Kasumi-1 (cell line): ENCODE results near the gene CFTR.

Experiments used
- DNase-seq, 2 experiments: peaks; one replicate each; lab custom pipeline; 2025; lab: John Stamatoyannopoulos, UW

CFTR gene

DNA sequence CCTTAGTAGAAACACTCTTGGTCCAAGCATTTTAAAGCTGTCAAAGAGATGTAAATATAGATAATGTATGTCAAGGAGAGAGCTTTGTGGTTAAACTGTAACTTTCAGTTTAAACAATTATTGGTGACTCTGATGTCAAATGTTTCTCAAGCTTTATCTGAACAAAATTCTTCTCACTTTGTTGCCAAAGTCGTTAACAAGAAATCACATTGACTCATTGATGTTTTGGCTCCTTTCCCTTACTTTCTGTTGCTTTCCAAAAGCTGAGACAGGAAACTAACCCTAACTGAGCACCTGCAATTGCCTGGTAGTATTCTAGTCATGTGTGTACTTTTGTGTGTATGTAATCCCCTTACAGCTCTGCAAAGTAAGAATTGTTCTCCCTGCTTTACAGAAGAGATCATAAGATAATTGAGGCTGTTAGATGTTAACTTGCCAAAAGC lies 108.5 kb downstream of the CFTR start:
- no peak for DNase-seq

DNA sequence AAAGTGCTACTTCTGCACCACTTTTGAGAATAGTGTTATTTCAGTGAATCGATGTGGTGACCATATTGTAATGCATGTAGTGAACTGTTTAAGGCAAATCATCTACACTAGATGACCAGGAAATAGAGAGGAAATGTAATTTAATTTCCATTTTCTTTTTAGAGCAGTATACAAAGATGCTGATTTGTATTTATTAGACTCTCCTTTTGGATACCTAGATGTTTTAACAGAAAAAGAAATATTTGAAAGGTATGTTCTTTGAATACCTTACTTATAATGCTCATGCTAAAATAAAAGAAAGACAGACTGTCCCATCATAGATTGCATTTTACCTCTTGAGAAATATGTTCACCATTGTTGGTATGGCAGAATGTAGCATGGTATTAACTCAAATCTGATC lies 110.4 kb downstream of the CFTR start:
- no peak for DNase-seq

DNA sequence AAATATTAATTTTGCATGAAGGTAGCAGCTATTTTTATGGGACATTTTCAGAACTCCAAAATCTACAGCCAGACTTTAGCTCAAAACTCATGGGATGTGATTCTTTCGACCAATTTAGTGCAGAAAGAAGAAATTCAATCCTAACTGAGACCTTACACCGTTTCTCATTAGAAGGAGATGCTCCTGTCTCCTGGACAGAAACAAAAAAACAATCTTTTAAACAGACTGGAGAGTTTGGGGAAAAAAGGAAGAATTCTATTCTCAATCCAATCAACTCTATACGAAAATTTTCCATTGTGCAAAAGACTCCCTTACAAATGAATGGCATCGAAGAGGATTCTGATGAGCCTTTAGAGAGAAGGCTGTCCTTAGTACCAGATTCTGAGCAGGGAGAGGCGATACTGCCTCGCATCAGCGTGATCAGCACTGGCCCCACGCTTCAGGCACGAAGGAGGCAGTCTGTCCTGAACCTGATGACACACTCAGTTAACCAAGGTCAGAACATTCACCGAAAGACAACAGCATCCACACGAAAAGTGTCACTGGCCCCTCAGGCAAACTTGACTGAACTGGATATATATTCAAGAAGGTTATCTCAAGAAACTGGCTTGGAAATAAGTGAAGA lies 112.3 kb downstream of the CFTR start:
- no peak for DNase-seq

DNA sequence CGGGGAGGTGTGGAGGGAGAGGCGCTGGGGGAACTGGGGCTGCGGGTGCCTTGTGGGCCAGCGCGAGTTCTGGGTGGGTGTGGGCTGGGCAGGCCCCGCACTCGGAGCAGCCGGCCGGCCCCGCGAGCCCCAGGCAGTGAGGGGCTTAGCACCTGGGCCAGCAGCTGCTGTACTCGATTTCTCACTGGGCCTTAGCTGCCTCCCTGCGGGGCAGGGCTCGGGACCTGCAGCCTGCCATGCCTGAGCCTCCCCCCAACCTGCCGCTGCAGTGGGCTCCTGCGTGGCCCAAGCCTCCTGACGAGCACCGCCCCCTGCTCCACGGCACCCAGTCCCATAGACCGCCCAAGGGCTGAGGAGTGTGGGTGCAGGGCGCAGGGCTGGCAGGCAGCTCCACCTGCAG lies 116.3 kb downstream of the CFTR start:
- no peak for DNase-seq

DNA sequence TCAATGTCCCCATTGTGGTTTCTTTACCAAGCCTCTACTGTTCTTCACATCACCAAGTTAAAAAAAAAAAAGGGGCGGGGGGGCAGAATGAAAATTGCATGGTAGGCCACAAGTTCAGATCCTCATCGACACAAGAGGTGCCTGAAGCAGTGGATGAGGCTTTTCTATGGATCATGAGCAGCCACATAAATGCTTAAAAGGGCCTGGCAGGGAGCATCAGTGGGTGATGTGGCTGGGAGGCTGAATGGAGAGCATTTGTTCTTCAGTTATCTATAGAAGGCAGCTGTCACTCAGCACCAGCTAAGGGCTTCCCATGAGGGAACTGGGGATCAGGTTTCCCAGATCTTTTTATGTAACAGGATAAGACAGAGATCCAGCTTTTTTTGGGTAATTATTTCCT lies 117.9 kb downstream of the CFTR start:
- no peak for DNase-seq

DNA sequence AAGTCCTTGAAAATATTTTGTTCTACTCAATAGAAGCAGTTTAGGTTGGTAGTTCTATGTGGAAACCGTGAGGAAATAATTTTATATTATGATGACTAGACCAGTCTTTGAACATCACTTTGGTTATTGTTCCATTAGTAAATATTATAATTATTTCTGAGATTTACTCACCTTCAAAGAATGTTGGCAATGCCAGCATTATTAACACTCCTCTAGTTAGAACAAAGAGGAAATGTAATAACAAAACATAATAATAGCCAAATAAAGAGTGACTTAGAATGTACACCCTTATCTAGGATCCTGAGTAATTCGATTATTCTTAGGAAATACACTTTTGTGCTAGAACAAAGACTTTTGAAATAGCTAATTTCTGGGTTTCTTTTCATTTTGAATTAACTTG lies 121.1 kb downstream of the CFTR start:
- no peak for DNase-seq

DNA sequence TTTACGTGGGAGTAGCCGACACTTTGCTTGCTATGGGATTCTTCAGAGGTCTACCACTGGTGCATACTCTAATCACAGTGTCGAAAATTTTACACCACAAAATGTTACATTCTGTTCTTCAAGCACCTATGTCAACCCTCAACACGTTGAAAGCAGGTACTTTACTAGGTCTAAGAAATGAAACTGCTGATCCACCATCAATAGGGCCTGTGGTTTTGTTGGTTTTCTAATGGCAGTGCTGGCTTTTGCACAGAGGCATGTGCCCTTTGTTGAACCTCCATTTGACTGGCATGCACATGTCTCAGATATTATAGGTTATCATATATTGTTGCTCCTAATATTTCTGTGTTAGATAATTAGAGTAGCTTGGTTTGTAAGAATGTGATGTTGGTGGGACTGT lies 123.8 kb downstream of the CFTR start:
- no peak for DNase-seq

DNA sequence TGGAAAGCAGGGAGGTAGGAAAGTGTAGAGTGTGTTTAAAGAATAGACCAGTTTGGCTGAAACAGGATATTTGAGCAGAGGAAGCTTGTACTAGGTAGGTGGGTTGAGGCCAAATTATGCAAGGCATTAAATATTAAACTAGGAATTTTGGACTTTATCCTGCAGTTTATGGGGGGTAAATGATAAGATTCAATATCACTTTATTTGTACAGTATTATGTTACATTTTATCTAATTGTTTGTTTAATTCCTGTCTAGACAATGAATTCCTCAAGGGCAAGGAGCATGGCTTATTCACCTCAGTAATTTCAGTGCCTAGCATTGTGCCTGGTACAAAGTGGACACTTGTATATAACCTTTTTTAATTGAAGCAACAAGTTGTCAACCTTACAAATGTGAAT lies 125.9 kb downstream of the CFTR start:
- DNase-seq: no peak

DNA sequence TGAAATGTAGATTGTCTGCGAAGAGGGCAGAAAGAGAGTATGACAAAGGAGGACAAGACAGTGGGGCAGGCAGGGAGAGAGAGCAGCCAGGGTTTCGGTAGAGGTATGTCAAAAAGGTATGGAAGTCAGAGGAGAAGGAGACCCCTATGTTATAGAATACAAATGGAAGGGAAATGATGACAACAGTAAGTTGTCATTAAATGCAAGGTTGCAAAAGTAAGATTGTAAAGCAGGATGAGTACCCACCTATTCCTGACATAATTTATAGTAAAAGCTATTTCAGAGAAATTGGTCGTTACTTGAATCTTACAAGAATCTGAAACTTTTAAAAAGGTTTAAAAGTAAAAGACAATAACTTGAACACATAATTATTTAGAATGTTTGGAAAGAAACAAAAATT lies 126.3 kb downstream of the CFTR start:
- no peak for DNase-seq

DNA sequence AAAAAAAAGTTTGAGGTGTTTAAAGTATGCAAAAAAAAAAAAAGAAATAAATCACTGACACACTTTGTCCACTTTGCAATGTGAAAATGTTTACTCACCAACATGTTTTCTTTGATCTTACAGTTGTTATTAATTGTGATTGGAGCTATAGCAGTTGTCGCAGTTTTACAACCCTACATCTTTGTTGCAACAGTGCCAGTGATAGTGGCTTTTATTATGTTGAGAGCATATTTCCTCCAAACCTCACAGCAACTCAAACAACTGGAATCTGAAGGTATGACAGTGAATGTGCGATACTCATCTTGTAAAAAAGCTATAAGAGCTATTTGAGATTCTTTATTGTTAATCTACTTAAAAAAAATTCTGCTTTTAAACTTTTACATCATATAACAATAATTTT lies 130.6 kb downstream of the CFTR start:
- DNase-seq: no peak

DNA sequence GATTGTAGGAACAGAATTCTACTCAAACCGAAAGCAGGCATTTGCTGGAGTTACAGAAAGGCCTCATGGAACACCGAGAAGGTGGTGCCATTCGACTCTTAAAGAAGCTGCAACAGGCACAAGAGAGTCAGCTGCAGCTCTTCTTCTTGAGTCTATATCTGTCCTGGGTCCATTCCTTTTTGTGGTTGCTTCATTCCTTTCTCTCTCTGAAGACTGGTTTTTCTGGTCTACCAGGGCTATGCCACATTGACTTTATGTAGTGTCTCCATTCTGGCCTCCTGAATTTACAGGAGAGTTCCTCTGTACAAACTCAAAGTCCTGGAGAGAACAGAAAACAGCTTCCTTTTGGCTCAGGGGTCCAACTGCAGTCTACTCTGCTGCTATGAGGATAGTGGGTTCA lies 132.8 kb downstream of the CFTR start:
- DNase-seq: no peak

DNA sequence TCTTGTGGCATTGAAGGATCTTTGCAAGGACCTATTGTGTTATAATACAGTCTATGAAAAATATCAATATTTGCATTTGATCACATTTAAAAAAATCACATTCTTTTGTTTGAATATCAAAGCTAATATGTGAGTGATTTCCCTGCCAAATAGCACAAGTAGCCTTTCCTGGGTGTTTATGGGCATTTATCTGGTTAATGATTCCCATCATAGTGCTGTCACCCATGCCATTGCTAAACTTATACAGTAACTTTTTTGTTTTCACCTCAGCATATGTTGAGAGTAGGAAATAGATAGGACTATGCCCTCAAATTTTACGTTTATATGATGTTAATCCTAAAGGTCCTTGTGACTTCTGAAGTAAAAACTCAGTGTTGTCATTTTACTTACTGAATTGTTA lies 136.9 kb downstream of the CFTR start:
- DNase-seq: no peak

DNA sequence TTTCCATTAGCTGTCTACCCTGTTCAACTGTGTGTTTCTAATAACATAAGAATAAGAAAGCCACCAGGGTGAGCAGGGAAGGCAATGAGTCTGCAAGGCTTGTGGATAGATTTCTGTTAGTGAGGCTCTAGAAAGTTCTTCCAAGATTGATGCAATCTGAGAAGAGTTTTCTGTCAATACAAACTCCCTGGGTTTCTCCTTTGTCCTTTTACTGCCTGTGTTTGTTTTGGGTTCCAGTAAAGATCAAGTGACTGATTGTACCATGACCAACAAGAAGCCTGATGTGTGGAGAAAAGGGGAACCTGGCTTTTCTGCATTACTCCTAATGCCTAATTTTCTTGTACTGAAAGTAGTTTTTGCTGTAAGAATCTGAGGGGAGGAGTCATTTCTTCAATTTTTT lies 139.9 kb downstream of the CFTR start:
- peak in 1 of 2 experiments; percentile 2 for DNase-seq

DNA sequence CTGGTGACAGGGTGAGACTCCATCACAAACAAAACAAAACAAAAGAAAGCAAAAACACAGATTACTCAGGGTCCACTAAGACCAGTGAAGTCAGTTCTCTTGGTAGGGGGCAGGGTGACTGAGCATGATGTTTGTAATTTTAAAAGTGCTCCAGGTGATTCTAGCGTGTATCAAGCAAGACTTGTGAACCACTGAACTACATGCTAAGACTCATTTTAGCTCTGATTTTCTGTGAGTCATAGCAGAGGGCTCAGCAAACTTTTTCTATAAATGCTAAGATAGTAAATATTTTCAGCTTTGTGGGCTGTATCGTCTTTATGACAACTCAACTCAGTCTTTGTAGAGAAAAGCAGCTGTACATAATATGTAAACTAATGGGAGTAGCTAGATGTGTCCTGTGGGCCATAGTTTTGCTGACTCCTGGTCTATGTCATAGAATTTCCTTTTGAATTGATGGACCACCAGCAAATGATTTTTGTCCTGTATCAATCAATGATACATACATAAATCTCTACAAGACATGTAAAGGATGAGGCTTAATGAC lies 141.3 kb downstream of the CFTR start:
- no peak for DNase-seq

DNA sequence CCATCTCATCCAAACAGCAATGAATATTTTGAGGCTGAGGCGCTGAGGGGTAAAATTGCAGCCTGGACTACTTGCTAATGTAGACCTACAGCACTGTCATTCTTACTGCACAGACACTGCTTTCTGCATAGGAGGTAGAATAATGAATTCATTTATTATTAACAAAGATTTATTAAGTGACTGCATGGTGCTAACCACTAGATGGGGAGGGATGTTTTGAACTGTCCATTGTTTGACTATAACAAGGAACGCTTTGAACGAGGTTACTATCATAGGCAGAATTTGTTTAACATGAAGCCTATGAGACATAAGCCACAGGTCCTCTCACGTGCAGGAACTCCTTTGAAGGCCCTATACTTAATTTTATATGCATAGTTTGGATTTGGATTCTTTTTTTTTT lies 143.8 kb downstream of the CFTR start:
- DNase-seq: no peak

DNA sequence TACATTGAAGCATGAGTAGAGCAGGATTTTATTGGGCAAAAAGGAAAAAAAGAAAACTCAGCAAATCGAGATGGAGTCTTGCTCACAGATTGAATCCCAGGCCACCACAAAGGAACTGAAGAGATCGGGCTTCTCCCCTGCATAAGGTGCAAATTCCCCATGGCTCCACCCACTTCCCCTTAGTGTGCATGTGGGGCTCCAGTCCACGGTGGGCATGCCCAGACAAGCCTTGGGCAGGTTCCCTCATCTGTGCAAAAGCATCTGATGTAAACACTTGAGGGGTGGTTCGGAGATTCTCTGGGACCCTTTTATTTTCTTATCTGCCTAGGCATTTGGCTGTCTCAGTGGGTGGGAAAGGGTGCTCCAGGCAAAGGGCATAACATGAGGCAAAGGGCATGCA lies 150.7 kb downstream of the CFTR start:
- DNase-seq: no peak

DNA sequence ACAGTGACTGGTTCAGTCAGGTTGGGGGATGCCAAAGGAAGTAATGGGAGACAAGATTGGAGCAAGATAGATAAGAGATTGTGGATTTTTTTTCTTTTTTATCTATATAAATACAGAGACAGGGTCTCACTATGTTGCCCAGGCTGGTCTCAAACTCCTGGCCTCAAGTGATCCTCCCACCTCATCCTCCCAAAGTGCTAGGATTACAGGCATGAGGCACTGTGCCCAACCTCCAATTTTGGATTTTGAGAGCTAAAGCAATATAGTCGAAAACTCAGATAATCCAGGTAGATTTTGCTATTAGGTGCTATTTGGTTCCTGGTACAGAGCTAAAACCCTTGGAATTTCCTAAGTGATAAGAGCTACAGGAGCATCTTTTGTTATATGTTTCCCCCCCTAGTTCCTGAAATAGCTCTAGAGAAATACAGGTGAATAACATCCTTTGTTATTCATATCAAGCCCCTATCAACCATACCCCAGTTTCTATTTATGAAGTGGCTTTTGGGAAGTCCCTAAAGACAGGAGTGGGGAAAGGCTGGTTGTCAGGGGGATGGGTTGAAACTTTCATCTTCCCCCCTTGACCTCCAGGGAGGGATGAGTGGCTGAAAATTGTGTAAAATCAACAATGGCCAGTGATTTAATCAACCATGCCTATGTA lies 151.2 kb downstream of the CFTR start:
- DNase-seq: no peak

DNA sequence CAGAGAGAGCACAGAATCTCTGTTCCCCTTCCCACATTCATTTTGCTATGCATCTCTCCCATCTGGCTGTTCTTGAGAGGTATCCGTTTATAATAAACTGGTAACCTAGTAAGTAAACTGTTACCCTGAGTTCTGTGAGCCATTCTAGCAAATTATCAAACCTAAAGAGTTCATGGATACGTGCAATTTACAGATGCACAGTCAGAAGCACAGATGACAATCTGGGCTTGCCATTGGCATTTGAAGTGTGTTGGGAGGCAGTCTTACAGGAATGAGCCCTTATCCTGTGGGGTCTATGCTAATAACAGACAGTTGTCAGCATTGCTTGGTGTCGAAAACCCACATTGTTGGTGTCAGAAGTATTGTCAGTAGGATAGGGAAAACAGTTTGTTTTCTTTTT lies 151.8 kb downstream of the CFTR start:
- no peak for DNase-seq

DNA sequence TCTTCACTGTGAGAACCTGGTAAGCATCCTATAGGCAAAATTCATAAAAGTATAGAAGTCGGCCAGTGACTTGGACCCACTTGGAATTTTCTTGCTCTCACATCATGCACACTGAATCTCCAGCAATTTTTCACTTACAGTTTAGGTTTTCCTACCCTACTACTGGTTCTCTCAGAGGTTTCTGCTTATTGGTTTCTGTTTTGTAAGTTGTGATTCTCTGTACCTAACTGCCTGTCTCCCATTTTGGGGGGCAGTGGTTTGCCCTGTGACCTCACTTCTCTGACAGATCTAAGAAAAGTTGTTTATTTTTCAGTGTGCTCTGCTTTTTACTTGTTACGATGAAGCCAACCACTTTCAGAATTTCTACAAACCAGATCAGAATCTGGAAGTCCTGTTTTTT lies 158.1 kb downstream of the CFTR start:
- DNase-seq: no peak

DNA sequence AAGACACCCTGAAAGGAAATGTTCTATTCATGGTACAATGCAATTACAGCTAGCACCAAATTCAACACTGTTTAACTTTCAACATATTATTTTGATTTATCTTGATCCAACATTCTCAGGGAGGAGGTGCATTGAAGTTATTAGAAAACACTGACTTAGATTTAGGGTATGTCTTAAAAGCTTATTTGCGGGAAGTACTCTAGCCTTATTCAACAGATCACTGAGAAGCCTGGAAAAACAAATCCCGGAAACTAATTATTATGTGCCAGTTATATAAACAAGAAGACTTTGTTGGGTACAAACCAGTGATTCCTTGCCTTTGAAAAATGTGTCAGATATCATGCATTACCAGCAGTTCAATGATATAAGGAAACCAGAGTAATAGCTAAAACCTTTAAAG lies 160.1 kb downstream of the CFTR start:
- no peak for DNase-seq

DNA sequence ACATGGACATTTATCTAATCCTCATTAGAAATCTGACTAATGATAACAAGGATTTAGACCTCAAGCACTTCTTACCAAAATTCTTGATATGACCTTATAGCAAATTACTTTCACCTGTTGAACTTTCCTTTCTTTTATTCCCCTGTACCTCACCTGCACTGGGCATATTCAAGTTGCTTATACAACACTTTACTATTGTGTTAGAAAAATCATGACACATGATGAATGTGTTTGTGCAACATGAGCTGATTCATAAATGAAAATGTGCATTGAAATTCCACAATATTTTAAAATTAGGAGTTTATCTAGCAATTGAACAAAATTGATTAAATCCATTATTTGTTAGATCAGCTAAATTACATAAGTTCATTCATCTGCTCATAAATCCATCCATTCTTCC lies 160.6 kb downstream of the CFTR start:
- DNase-seq: no peak

DNA sequence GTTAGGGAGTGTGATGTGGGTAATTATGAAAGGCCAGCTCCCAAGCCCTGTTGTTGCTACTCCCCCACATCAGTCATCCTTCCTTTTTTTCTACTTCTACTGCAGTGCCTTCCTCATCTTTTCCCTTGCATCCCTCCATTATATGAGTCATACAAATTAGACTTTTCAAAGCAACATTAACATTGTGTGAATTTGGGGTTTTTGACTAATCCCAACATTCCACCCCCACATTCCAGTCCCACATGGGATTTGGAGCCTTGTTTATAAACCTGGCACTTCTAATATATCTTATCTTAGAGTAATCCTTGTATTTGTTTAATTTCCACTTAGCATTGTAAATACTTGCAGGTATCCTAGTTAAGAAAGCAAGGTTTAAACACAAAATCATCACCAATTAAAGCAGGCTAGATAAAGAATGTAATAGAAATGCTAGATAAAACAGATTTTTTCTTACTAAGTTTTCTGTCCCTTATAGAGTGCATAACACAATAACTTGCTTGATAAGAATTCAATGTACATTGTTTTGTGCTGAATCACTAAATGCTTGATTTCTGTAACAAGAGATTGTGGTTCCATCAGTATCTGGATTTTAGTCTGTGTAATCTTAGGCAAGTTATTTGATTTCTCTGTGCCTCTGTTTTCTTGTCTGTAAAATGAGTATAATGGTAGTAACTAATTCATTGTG lies 165.8 kb downstream of the CFTR start:
- DNase-seq: peak; percentile 18 to 31

DNA sequence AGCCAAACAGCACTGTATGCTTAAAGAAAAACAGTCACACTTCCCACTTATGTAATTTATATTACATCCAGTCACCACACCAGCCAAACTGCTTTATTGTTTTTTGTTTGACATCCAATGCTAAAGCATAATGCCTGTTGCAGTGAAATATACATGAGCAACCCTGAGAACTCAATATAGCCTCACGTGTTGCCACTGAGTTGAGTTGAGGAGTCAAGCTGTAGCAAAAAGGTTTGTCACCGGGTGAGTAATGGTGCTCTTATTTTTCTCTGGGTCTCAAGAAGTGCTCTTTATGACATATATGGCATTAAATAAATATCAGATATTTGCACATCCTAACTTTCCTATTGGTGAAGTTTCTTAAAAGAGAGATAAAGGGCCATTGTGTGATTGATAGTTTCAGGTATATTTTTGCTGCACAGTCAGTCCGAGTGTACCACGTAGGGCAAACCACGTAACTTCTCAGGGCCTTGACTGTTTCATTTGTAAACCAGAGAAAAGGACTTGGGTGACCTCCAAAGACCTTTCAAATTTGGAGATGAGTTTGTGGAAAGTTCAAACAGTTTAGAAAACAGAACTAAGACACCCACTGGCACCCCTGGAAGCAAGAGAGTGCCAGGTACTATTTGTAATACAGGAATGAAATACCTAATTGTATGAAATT lies 168.5 kb downstream of the CFTR start:
- DNase-seq: no peak
